Fibroblast of lung (primary cell): ENCODE data around the gene PVRIG. TPM values are rescaled to one million over a fixed set of nuclear protein-coding genes. Genes with fewer than 3 reads are reported as not detected.

Source experiments
- DNase-seq, 2 donors: peaks; one replicate each; pipeline versions ENCODE4 v3.0.0 to v3.0.0-alpha.2; 2010; ENCODE audit warnings: low read depth in 2 of 2
- H2AFZ ChIP-seq: 2 replicates; pipeline ENCODE4 v1.5.1; 2012; ENCODE audit warnings: low read length, control low read depth, inconsistent platforms
- H3K27ac ChIP-seq: 2 replicates; pipeline ENCODE4 v1.5.1; 2011; ENCODE audit warnings: low read length, control low read depth; ENCODE audit not compliant: insufficient read depth
- H3K27me3 ChIP-seq: 2 replicates; pipeline ENCODE4 v1.5.1; 2011; ENCODE audit warnings: mild to moderate bottlenecking, low read length; ENCODE audit not compliant: control insufficient read depth, insufficient read depth
- H3K36me3 ChIP-seq: 2 replicates; pipeline ENCODE4 v1.5.1; 2011; ENCODE audit warnings: low read length; ENCODE audit not compliant: control insufficient read depth, insufficient read depth
- H3K4me1 ChIP-seq: 2 replicates; pipeline ENCODE4 v1.5.1; 2011; ENCODE audit warnings: low read length; ENCODE audit not compliant: control insufficient read depth, insufficient read depth; ENCODE audit errors: extremely low read depth
- H3K4me2 ChIP-seq: 2 replicates; pipeline ENCODE4 v1.5.1; 2011; ENCODE audit warnings: low read length, control low read depth; ENCODE audit not compliant: insufficient read depth; ENCODE audit errors: extremely low read depth
- H3K4me3 ChIP-seq, 4 experiments: fragments of 200-600 bp in 1 of 4; sonication (generic) in 1 of 4; replicated peaks in 1 of 4; 2 replicates each; pipeline ENCODE4 v1.5.1; 2011 to 2016; ENCODE audit warnings: low read length in 4 of 4, low read depth in 3 of 4, mild to moderate bottlenecking in 3 of 4, control low read depth in 2 of 4, inconsistent platforms in 1 of 4, mixed read lengths in 1 of 4; ENCODE audit not compliant: insufficient read depth in 1 of 4; ENCODE audit errors: control extremely low read depth in 1 of 4
- H3K79me2 ChIP-seq: 2 replicates; pipeline ENCODE4 v1.5.1; 2012; ENCODE audit warnings: mild to moderate bottlenecking, low read length, inconsistent platforms; ENCODE audit not compliant: control insufficient read depth, insufficient read depth
- H3K9ac ChIP-seq: 2 replicates; pipeline ENCODE4 v1.5.1; 2011; ENCODE audit warnings: mild to moderate bottlenecking, low read length, control low read depth; ENCODE audit not compliant: insufficient read depth
- H3K9me3 ChIP-seq: 2 replicates; pipeline ENCODE4 v1.5.1; 2012; ENCODE audit warnings: low read depth, low read length; ENCODE audit not compliant: control insufficient read depth, insufficient read depth
- H4K20me1 ChIP-seq: 2 replicates; pipeline ENCODE4 v1.5.1; 2011; ENCODE audit warnings: low read length; ENCODE audit not compliant: control insufficient read depth, insufficient read depth; ENCODE audit errors: extremely low read depth
- EZH2 ChIP-seq: IDR thresholded peaks from 2 replicates; pipeline ENCODE4 v1.5.1; 2012; ENCODE audit warnings: low read length, control low read depth, mild to moderate bottlenecking; ENCODE audit errors: missing control alignments
- polyA plus RNA-seq, 2 donors: library from polyadenylated mRNA; depleted of rRNA in 1 of 2; stranded (reverse) in 1 of 2; unstranded in 1 of 2; fragments of >200 nt; gene quantifications; 2 replicates each; pipeline ENCODE4 v1.2.1, GENCODE V29; 2011 to 2012; ENCODE audit warnings: missing spikeins in 1 of 2
- total RNA-seq: library from RNA; depleted of rRNA; stranded (reverse); fragments of >200 nt; gene quantifications from 2 replicates; pipeline ENCODE4 v1.2.1, GENCODE V29; 2014
- TF ChIP-seq, protein P1 (sequence below), 2 donors: IDR thresholded peaks in 1 of 2; conservative IDR thresholded peaks in 1 of 2; 1 replicate in 1 of 2; 2 replicates in 1 of 2; pipeline ENCODE4 v1.5.1; 2011 to 2012; ENCODE audit warnings: low read length in 2 of 2, control low read depth in 1 of 2, inconsistent platforms in 1 of 2, low read depth in 1 of 2, mild to moderate bottlenecking in 1 of 2

PVRIG gene
- total and polyA plus RNA-seq, 2 donors (not counting 1 experiment from before 2014, with no cell fraction given), result not detected

DNA sequence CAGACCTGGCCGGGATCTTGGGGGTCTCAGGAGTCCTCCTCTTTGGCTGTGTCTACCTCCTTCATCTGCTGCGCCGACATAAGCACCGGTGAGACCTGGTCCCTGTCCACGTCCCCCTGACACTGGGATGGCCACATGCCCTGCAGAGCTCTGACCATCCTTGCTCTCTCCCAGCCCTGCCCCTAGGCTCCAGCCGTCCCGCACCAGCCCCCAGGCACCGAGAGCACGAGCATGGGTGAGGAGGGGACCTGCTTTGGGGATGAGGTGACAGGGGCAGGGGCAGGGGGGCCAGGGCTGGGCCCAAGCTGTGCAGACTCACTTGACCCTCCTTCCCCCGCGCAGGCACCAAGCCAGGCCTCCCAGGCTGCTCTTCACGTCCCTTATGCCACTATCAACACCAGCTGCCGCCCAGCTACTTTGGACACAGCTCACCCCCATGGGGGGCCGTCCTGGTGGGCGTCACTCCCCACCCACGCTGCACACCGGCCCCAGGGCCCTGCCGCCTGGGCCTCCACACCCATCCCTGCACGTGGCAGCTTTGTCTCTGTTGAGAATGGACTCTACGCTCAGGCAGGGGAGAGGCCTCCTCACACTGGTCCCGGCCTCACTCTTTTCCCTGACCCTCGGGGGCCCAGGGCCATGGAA lies 959 bp downstream of the PVRIG start:
- DNase-seq, result no peak
- Histone ChIP-seq H3K27ac (no peak overlapping the region), H3K9ac (no peak overlapping the region), H3K27me3 (no peaks in the 10 kb centered on the region), H3K36me3 (no peaks in the 10 kb centered on the region), H3K4me2 (no peak overlapping the region), H3K4me3 (no peak overlapping the region), H4K20me1 (no peaks in the 10 kb centered on the region), H2AFZ (no peak overlapping the region), H3K79me2 (no peaks in the 10 kb centered on the region), H3K9me3 (no peaks in the 10 kb centered on the region), H3K4me1 (no peaks in the 10 kb centered on the region)
- TF ChIP-seq, protein P1, sequence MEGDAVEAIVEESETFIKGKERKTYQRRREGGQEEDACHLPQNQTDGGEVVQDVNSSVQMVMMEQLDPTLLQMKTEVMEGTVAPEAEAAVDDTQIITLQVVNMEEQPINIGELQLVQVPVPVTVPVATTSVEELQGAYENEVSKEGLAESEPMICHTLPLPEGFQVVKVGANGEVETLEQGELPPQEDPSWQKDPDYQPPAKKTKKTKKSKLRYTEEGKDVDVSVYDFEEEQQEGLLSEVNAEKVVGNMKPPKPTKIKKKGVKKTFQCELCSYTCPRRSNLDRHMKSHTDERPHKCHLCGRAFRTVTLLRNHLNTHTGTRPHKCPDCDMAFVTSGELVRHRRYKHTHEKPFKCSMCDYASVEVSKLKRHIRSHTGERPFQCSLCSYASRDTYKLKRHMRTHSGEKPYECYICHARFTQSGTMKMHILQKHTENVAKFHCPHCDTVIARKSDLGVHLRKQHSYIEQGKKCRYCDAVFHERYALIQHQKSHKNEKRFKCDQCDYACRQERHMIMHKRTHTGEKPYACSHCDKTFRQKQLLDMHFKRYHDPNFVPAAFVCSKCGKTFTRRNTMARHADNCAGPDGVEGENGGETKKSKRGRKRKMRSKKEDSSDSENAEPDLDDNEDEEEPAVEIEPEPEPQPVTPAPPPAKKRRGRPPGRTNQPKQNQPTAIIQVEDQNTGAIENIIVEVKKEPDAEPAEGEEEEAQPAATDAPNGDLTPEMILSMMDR (conservative IDR thresholded peaks at IDR 0.05 in 1 of 2, IDR thresholded peaks at IDR 0.05 in 1 of 2; ENCODE audit: low read depth in 1 of 2, low read length in 2 of 2), result no peak
- TF ChIP-seq EZH2, result no peak

GRCh38 chr7:100221231-100221718 lies 1.5 kb downstream of the PVRIG start:
- no peaks in the 10 kb centered on the region for H3K27me3 ChIP-seq
- H4K20me1 ChIP-seq, result no peaks in the 10 kb centered on the region
- H3K79me2 ChIP-seq, result no peaks in the 10 kb centered on the region
- H3K4me2 ChIP-seq, result no peak overlapping the region
- TF ChIP-seq, protein P1 (conservative IDR thresholded peaks at IDR 0.05 in 1 of 2, IDR thresholded peaks at IDR 0.05 in 1 of 2; ENCODE audit: low read depth in 1 of 2, low read length in 2 of 2), result no peak
- TF ChIP-seq EZH2, result no peak
- H3K4me1 ChIP-seq, result no peaks in the 10 kb centered on the region
- H3K9ac ChIP-seq, result no peak overlapping the region
- no peak overlapping the region for H3K4me3 ChIP-seq
- H3K27ac ChIP-seq, result no peak overlapping the region
- no peak overlapping the region for H2AFZ ChIP-seq
- no peak for DNase-seq
- H3K9me3 ChIP-seq, result no peaks in the 10 kb centered on the region
- H3K36me3 ChIP-seq, result no peaks in the 10 kb centered on the region

- H4K20me1 ChIP-seq, result no peaks in the 10 kb centered on the region
- TF ChIP-seq, protein P1 (conservative IDR thresholded peaks at IDR 0.05 in 1 of 2, IDR thresholded peaks at IDR 0.05 in 1 of 2; ENCODE audit: low read depth in 1 of 2, low read length in 2 of 2), result no peak
- no peak for TF ChIP-seq EZH2
Measured at GRCh38 chr7:100221767-100222444, 2.2 kb downstream of the PVRIG start.

More at GRCh38 chr7:100221767-100222444, 2.2 kb downstream of the PVRIG start:
- Histone ChIP-seq H3K27ac (no peak overlapping the region), H3K36me3 (no peaks in the 10 kb centered on the region), H3K9me3 (no peaks in the 10 kb centered on the region), H3K27me3 (no peaks in the 10 kb centered on the region), H3K4me2 (no peak overlapping the region), H3K79me2 (no peaks in the 10 kb centered on the region), H3K9ac (no peak overlapping the region), H3K4me3 (no peak overlapping the region), H2AFZ (no peak overlapping the region), H3K4me1 (no peaks in the 10 kb centered on the region)
- DNase-seq, result no peak
